GM12878 (cell line): Measurements from ENCODE around the gene CCDC85A. TPM values are rescaled to one million over a fixed set of nuclear protein-coding genes. Genes with fewer than 3 reads are reported as not detected.

Source experiments
- ATAC-seq: fragments of 200-7000 bp; cut with Tn5 transposase; 3 replicates; pipeline ENCODE4 v1.9.1; 2020; ENCODE audit warnings: mild to moderate bottlenecking, moderate library complexity
- BruUV-seq: library from RNA; stranded (reverse); fragments of 400-500 nt; replicated peaks from 2 replicates; lab custom pipeline; 2021; lab: Mats Ljungman, UMichigan
- CTCF ChIA-PET: fragments of 300-600 bp; sonication (Branson Sonifier 250); formaldehyde crosslinking; extraction: SDS; loops from one replicate; lab custom pipeline; 2021; ENCODE audit warnings: inconsistent platforms; lab: Yijun Ruan, JAX
- POLR2A ChIA-PET: fragments of 350-600 bp; formaldehyde crosslinking; extraction: SDS; loops from one replicate; lab custom pipeline; 2021; ENCODE audit warnings: inconsistent platforms; lab: Charles Lee
- RAD21 ChIA-PET: fragments of 300-600 bp; sonication (Branson Sonifier 250); formaldehyde crosslinking; loops from one replicate; lab custom pipeline; 2023; ENCODE audit warnings: antibody characterized with exemption; ENCODE audit not compliant: unreplicated experiment; lab: Charles Lee
- SMC1A ChIA-PET: fragments of 300-600 bp; sonication (Branson Sonifier 250); formaldehyde crosslinking; loops from one replicate; lab custom pipeline; 2023; ENCODE audit not compliant: unreplicated experiment, uncharacterized antibody; lab: Charles Lee
- DNase-seq: peaks from one replicate; pipeline ENCODE4 v3.0.0-alpha.2; 2011; ENCODE audit warnings: low read depth, low spot score
- FAIRE-seq: peaks from 3 replicates; lab custom pipeline; 2011; peaks lifted over from hg19 to GRCh38; lab: Jason Lieb, UNC
- H2AFZ ChIP-seq: 2 replicates; pipeline ENCODE4 v1.6.0; 2011; ENCODE audit warnings: low read depth, low read length, control low read depth; ENCODE audit not compliant: control insufficient read depth
- H3K27ac ChIP-seq: 2 replicates; pipeline ENCODE4 v1.5.1; 2011; ENCODE audit warnings: control low read depth; ENCODE audit not compliant: control insufficient read depth, insufficient read depth
- H3K27me3 ChIP-seq, 2 experiments: replicated peaks in 1 of 2; 2 replicates each; pipeline versions ENCODE4 v1.6.0 to v1.6.1; 2011; ENCODE audit warnings: low read length in 1 of 2; ENCODE audit not compliant: control insufficient read depth in 2 of 2, insufficient read depth in 2 of 2
- H3K36me3 ChIP-seq, 2 experiments: 2 replicates each; pipeline ENCODE4 v1.5.1; 2011; ENCODE audit warnings: low read length in 1 of 2; ENCODE audit not compliant: control insufficient read depth in 2 of 2, insufficient read depth in 2 of 2
- H3K4me1 ChIP-seq: 2 replicates; pipeline ENCODE4 v1.6.1; 2011; ENCODE audit warnings: mild to moderate bottlenecking, low read length, moderate library complexity, mixed read lengths; ENCODE audit not compliant: control insufficient read depth, insufficient read depth
- H3K4me2 ChIP-seq: 2 replicates; pipeline ENCODE4 v1.6.0; 2011; ENCODE audit warnings: control low read depth; ENCODE audit not compliant: control insufficient read depth, insufficient read depth
- H3K4me3 ChIP-seq: fragments of 200-600 bp; sonication (generic); 2 replicates; pipeline ENCODE4 v1.5.1; 2016
- H3K79me2 ChIP-seq: 2 replicates; pipeline ENCODE4 v1.6.0; 2011; ENCODE audit warnings: low read length; ENCODE audit not compliant: control insufficient read depth, insufficient read depth
- H3K9ac ChIP-seq: 2 replicates; pipeline ENCODE4 v1.8.0; 2011; ENCODE audit warnings: low read length, control low read depth, mixed read lengths; ENCODE audit not compliant: control insufficient read depth, insufficient read depth
- H3K9me3 ChIP-seq: replicated peaks from 3 replicates; pipeline ENCODE4 v1.5.1; 2011; ENCODE audit warnings: mild to moderate bottlenecking, low read length; ENCODE audit not compliant: control insufficient read depth, insufficient read depth
- H4K20me1 ChIP-seq: 2 replicates; pipeline ENCODE4 v1.6.0; 2011; ENCODE audit not compliant: control insufficient read depth, insufficient read depth
- BACH1 ChIP-seq: fragments of 450-650 bp; IDR thresholded peaks from 2 replicates; pipeline ENCODE4 v1.6.1; 2017; ENCODE audit warnings: mild to moderate bottlenecking, borderline replicate concordance
- BCL3 ChIP-seq: IDR thresholded peaks from 2 replicates; pipeline ENCODE4 v1.6.1; 2011; ENCODE audit warnings: borderline replicate concordance, low read depth, mild to moderate bottlenecking, moderate library complexity, low read length; ENCODE audit not compliant: insufficient read depth, poor library complexity, severe bottlenecking
- BCLAF1 ChIP-seq: fragments of 450-650 bp; IDR thresholded peaks from 2 replicates; pipeline ENCODE4 v1.6.1; 2017; ENCODE audit warnings: antibody characterized with exemption, mild to moderate bottlenecking, moderate library complexity
- CBX5 ChIP-seq: sonication (generic); IDR thresholded peaks from 2 replicates; pipeline ENCODE4 v1.6.1; 2016; ENCODE audit warnings: low read depth, moderate library complexity, mild to moderate bottlenecking, inconsistent platforms
- FOXK2 ChIP-seq: fragments of 450-650 bp; IDR thresholded peaks from 2 replicates; pipeline ENCODE4 v1.6.1; 2017; ENCODE audit warnings: mild to moderate bottlenecking, moderate library complexity
- GABPA ChIP-seq: IDR thresholded peaks from 2 replicates; pipeline ENCODE4 v1.6.1; 2014; ENCODE audit warnings: antibody characterized with exemption, low read depth, mild to moderate bottlenecking, inconsistent platforms
- IRF3 ChIP-seq: fragments of 450-650 bp; IDR thresholded peaks from 2 replicates; pipeline ENCODE4 v1.6.1; 2014; ENCODE audit warnings: mild to moderate bottlenecking
- MTA2 ChIP-seq: fragments of 450-650 bp; IDR thresholded peaks from 2 replicates; pipeline ENCODE4 v1.6.1; 2016; ENCODE audit warnings: low read depth, mild to moderate bottlenecking, moderate library complexity
- NFXL1 ChIP-seq: fragments of 450-650 bp; IDR thresholded peaks from 2 replicates; pipeline ENCODE4 v1.6.1; 2017; ENCODE audit warnings: antibody characterized with exemption, mild to moderate bottlenecking, borderline replicate concordance
- SKIL ChIP-seq: fragments of 450-650 bp; IDR thresholded peaks from 2 replicates; pipeline ENCODE4 v1.6.1; 2017; ENCODE audit warnings: mild to moderate bottlenecking, low read depth, inconsistent platforms; ENCODE audit not compliant: poor library complexity, severe bottlenecking
- ZNF207 ChIP-seq: fragments of 450-650 bp; IDR thresholded peaks from 2 replicates; pipeline ENCODE4 v1.6.1; 2014; ENCODE audit warnings: antibody characterized with exemption, mild to moderate bottlenecking, borderline replicate concordance
- whole genome bisulfite sequencing: methylation state at CpG from one replicate; pipeline ENCODE4 v1.1.6; 2016; ENCODE audit warnings: low lambda C conversion rate; ENCODE audit not compliant: insufficient replicate concordance, insufficient coverage; ENCODE audit errors: missing lambda C conversion rate; 5-methylcytosine and 5-hydroxymethylcytosine counted together
- in situ Hi-C: fragments of 300-500 bp; cut with MboI; formaldehyde crosslinking; loops from 9 replicates; pipeline ENCODE4 v1.14.3; 2018; ENCODE audit warnings: mixed read lengths
- intact Hi-C: fragments of 100-400 bp; cut with micrococcal nuclease; formaldehyde crosslinking; loops from one replicate; pipeline ENCODE4 v1.14.2; 2022; ENCODE audit not compliant: unreplicated experiment
- polyA plus RNA-seq, 11 experiments: library from polyadenylated mRNA; depleted of rRNA in 4 of 11; unstranded in 6 of 11; stranded (reverse) in 5 of 11; fragments of >200 nt; fragmentation: Nextera tagmentation in 4 of 11; fragmentation: Illumina TruSeq in 1 of 11; extraction: Ambion mirVana in 4 of 11; extraction: Trizol in 1 of 11; gene quantifications; 1 replicate in 1 of 11; 2 replicates in 10 of 11; pipeline versions ENCODE4 v1.2.1 to v1.2.3, GENCODE V29; 2011 to 2016; ENCODE audit warnings: inconsistent platforms in 2 of 11, missing spikeins in 2 of 11, low read depth in 1 of 11
- total RNA-seq, 4 experiments: library from RNA; depleted of rRNA in 3 of 4; stranded (reverse); fragments of >200 nt in 3 of 4; fragmentation: Illumina TruSeq in 1 of 4; extraction: Trizol in 1 of 4; gene quantifications; 2 replicates each; pipeline versions ENCODE4 v1.2.1 to v1.2.3, GENCODE V29; 2013 to 2021

Gene CCDC85A
- total and polyA plus RNA-seq, 10 of the 15 experiments (the other 5 are each of a cell fraction or from before 2014, with no cell fraction given), result 0.02 to 0.57 (median 0.04) TPM; not detected in 7

GRCh38 chr2:56167616-56168562 is 15.9 kb upstream of the CCDC85A start (continued):
- TF ChIP-seq BCL3, result no peak
- TF ChIP-seq, all 136 proteins: peak for 0

- H4K20me1 ChIP-seq, result no peaks in the 10 kb centered on the region
- in situ Hi-C loops (no loop called here), intact Hi-C loops (no loop called here)
- DNase-seq, result no peak
- BruUV-seq, result no TSS peak
- no peak for FAIRE-seq
- no peaks in the 10 kb centered on the region for H3K79me2 ChIP-seq
- no peak overlapping the region for H3K4me3 ChIP-seq
- 20% methylated on average over 3 of the region's 3 CpGs for whole genome bisulfite sequencing
- H3K9ac ChIP-seq, result no peak overlapping the region
- H3K9me3 ChIP-seq, result no peaks in the 10 kb centered on the region
- SMC1A ChIA-PET, result no interaction called here
- no peak overlapping the region for H3K4me2 ChIP-seq
- ATAC-seq, result no peak
- no peak overlapping the region for H3K27ac ChIP-seq
- POLR2A ChIA-PET, result no interaction called here
- TF ChIP-seq MTA2 (no peak), BACH1 (no peak), SKIL (no peak), GABPA (no peak), BCLAF1 (no peak), NFXL1 (no peak), IRF3 (no peak), ZNF207 (no peak), FOXK2 (no peak), CBX5 (no peak)
- RAD21 ChIA-PET, result no interaction called here
- H2AFZ ChIP-seq, result no peak overlapping the region
- no peaks in the 10 kb centered on the region for H3K36me3 ChIP-seq
- CTCF ChIA-PET, result no interaction called here
- H3K27me3 ChIP-seq, result no peaks in the 10 kb centered on the region
- H3K4me1 ChIP-seq, result no peaks in the 10 kb centered on the region
These were observed 14.3 kb upstream of the CCDC85A start for GRCh38 chr2:56169521-56169920.
